Measurements from ENCODE around the gene NFIA.
"Not testable (repeated sequence)": the region's sequence is repeated elsewhere in the genome, so short reads cannot be mapped to it uniquely, and the experiment has no call there.

The NFIA gene

GRCh38 chr1:61453111-61453961 is 371.0 kb downstream of the NFIA start:
- Histone ChIP-seq H3K36me3 (ENCODE audit: insufficient read depth, low read length) (no peaks in the 10 kb centered on the region), H3K27me3 (ENCODE audit: insufficient read depth, low read length) (no peaks in the 10 kb centered on the region), H3K4me3 (ENCODE audit: low read length) (no peak overlapping the region), H3K4me1 (ENCODE audit: insufficient read depth, low read length) (peaks cover 25% of the 10 kb centered on the region), H2AFZ (ENCODE audit: low read depth, low read length) (no peak overlapping the region), H3K9me3 (ENCODE audit: low read length) (no peaks in the 10 kb centered on the region)

- Histone ChIP-seq H3K4me1 (ENCODE audit: insufficient read depth, low read length) (peaks cover 25% of the 10 kb centered on the region), H2AFZ (ENCODE audit: low read depth, low read length) (no peak overlapping the region), H3K36me3 (ENCODE audit: insufficient read depth, low read length) (no peaks in the 10 kb centered on the region), H3K27me3 (ENCODE audit: insufficient read depth, low read length) (no peaks in the 10 kb centered on the region), H3K9me3 (ENCODE audit: low read length) (no peaks in the 10 kb centered on the region), H3K4me3 (ENCODE audit: low read length) (no peak overlapping the region)
These were observed 373.0 kb downstream of the NFIA start for GRCh38 chr1:61455400-61455799.

GRCh38 chr1:61457526-61458040 is 375.2 kb downstream of the NFIA start:
- Histone ChIP-seq H3K36me3 (ENCODE audit: insufficient read depth, low read length) (no peaks in the 10 kb centered on the region), H3K27me3 (ENCODE audit: insufficient read depth, low read length) (no peaks in the 10 kb centered on the region), H3K4me3 (ENCODE audit: low read length) (no peak overlapping the region), H2AFZ (ENCODE audit: low read depth, low read length) (no peak overlapping the region), H3K4me1 (ENCODE audit: insufficient read depth, low read length) (peaks cover 13% of the 10 kb centered on the region), H3K9me3 (ENCODE audit: low read length) (no peaks in the 10 kb centered on the region)

- Histone ChIP-seq H3K4me1 (ENCODE audit: insufficient read depth, low read length) (no peaks in the 10 kb centered on the region), H3K4me3 (ENCODE audit: low read length) (no peak overlapping the region), H2AFZ (ENCODE audit: low read depth, low read length) (no peak overlapping the region), H3K36me3 (ENCODE audit: insufficient read depth, low read length) (no peaks in the 10 kb centered on the region), H3K9me3 (ENCODE audit: low read length) (no peaks in the 10 kb centered on the region), H3K27me3 (ENCODE audit: insufficient read depth, low read length) (no peaks in the 10 kb centered on the region)
These were observed 377.0 kb downstream of the NFIA start for GRCh38 chr1:61459345-61459744.

- H3K4me3 ChIP-seq (ENCODE audit: low read length) = no peak overlapping the region
These were observed 377.8 kb downstream of the NFIA start for GRCh38 chr1:61460191-61460590.

GRCh38 chr1:61461406-61462384 is 379.3 kb downstream of the NFIA start:
- no peaks in the 10 kb centered on the region for H3K27me3 ChIP-seq (ENCODE audit: insufficient read depth, low read length)
- no peak overlapping the region for H3K4me3 ChIP-seq (ENCODE audit: low read length)
- H3K9me3 ChIP-seq (ENCODE audit: low read length) = no peaks in the 10 kb centered on the region
- no peak overlapping the region for H2AFZ ChIP-seq (ENCODE audit: low read depth, low read length)
- H3K36me3 ChIP-seq (ENCODE audit: insufficient read depth, low read length) = no peaks in the 10 kb centered on the region
- no peaks in the 10 kb centered on the region for H3K4me1 ChIP-seq (ENCODE audit: insufficient read depth, low read length)

More at GRCh38 chr1:61460191-61460590, 377.8 kb downstream of the NFIA start:
- no peaks in the 10 kb centered on the region for H3K4me1 ChIP-seq (ENCODE audit: insufficient read depth, low read length)
- no peaks in the 10 kb centered on the region for H3K27me3 ChIP-seq (ENCODE audit: insufficient read depth, low read length)
- H3K9me3 ChIP-seq (ENCODE audit: low read length) = no peaks in the 10 kb centered on the region
- no peaks in the 10 kb centered on the region for H3K36me3 ChIP-seq (ENCODE audit: insufficient read depth, low read length)
- no peak overlapping the region for H2AFZ ChIP-seq (ENCODE audit: low read depth, low read length)

GRCh38 chr1:61462628-61463027 is 380.3 kb downstream of the NFIA start:
- H3K4me1 ChIP-seq (ENCODE audit: insufficient read depth, low read length) = no peaks in the 10 kb centered on the region
- H3K9me3 ChIP-seq (ENCODE audit: low read length) = no peaks in the 10 kb centered on the region
- H3K4me3 ChIP-seq (ENCODE audit: low read length) = no peak overlapping the region
- no peaks in the 10 kb centered on the region for H3K36me3 ChIP-seq (ENCODE audit: insufficient read depth, low read length)
- no peaks in the 10 kb centered on the region for H3K27me3 ChIP-seq (ENCODE audit: insufficient read depth, low read length)
- no peak overlapping the region for H2AFZ ChIP-seq (ENCODE audit: low read depth, low read length)

GRCh38 chr1:61463220-61463619 is 380.9 kb downstream of the NFIA start:
- Histone ChIP-seq H2AFZ (ENCODE audit: low read depth, low read length) (no peak overlapping the region), H3K4me1 (ENCODE audit: insufficient read depth, low read length) (no peaks in the 10 kb centered on the region), H3K4me3 (ENCODE audit: low read length) (no peak overlapping the region), H3K27me3 (ENCODE audit: insufficient read depth, low read length) (no peaks in the 10 kb centered on the region), H3K36me3 (ENCODE audit: insufficient read depth, low read length) (no peaks in the 10 kb centered on the region), H3K9me3 (ENCODE audit: low read length) (no peaks in the 10 kb centered on the region)

GRCh38 chr1:61467836-61468235 is 385.5 kb downstream of the NFIA start:
- H3K36me3 ChIP-seq (ENCODE audit: insufficient read depth, low read length); H3K4me3 ChIP-seq (ENCODE audit: low read length); H3K9me3 ChIP-seq (ENCODE audit: low read length); H3K27me3 ChIP-seq (ENCODE audit: insufficient read depth, low read length); H3K4me1 ChIP-seq (ENCODE audit: insufficient read depth, low read length); H2AFZ ChIP-seq (ENCODE audit: low read depth, low read length): not testable (repeated sequence)

GRCh38 chr1:61469365-61469764 is 387.0 kb downstream of the NFIA start:
- Histone ChIP-seq H3K36me3 (ENCODE audit: insufficient read depth, low read length) (no peaks in the 10 kb centered on the region), H2AFZ (ENCODE audit: low read depth, low read length) (no peak overlapping the region), H3K27me3 (ENCODE audit: insufficient read depth, low read length) (no peaks in the 10 kb centered on the region), H3K9me3 (ENCODE audit: low read length) (no peaks in the 10 kb centered on the region), H3K4me3 (ENCODE audit: low read length) (no peak overlapping the region), H3K4me1 (ENCODE audit: insufficient read depth, low read length) (no peaks in the 10 kb centered on the region)

- no peaks in the 10 kb centered on the region for H3K27me3 ChIP-seq (ENCODE audit: insufficient read depth, low read length)
- H3K4me1 ChIP-seq (ENCODE audit: insufficient read depth, low read length) = no peaks in the 10 kb centered on the region
These were observed 390.5 kb downstream of the NFIA start for GRCh38 chr1:61472876-61473275.

GRCh38 chr1:61474269-61474817 is 392.0 kb downstream of the NFIA start:
- Histone ChIP-seq H3K4me1 (ENCODE audit: insufficient read depth, low read length) (no peaks in the 10 kb centered on the region), H2AFZ (ENCODE audit: low read depth, low read length) (no peak overlapping the region), H3K4me3 (ENCODE audit: low read length) (no peak overlapping the region), H3K27me3 (ENCODE audit: insufficient read depth, low read length) (no peaks in the 10 kb centered on the region), H3K9me3 (ENCODE audit: low read length) (no peaks in the 10 kb centered on the region), H3K36me3 (ENCODE audit: insufficient read depth, low read length) (no peaks in the 10 kb centered on the region)

More at GRCh38 chr1:61472876-61473275, 390.5 kb downstream of the NFIA start:
- Histone ChIP-seq H3K4me3 (ENCODE audit: low read length) (no peak overlapping the region), H3K36me3 (ENCODE audit: insufficient read depth, low read length) (no peaks in the 10 kb centered on the region), H3K9me3 (ENCODE audit: low read length) (no peaks in the 10 kb centered on the region), H2AFZ (ENCODE audit: low read depth, low read length) (no peak overlapping the region)

GRCh38 chr1:61474963-61475362 is 392.6 kb downstream of the NFIA start:
- H3K4me1 ChIP-seq (ENCODE audit: insufficient read depth, low read length) = no peaks in the 10 kb centered on the region
- H3K4me3 ChIP-seq (ENCODE audit: low read length) = no peak overlapping the region
- no peaks in the 10 kb centered on the region for H3K36me3 ChIP-seq (ENCODE audit: insufficient read depth, low read length)
- no peaks in the 10 kb centered on the region for H3K27me3 ChIP-seq (ENCODE audit: insufficient read depth, low read length)
- no peaks in the 10 kb centered on the region for H3K9me3 ChIP-seq (ENCODE audit: low read length)
- H2AFZ ChIP-seq (ENCODE audit: low read depth, low read length) = no peak overlapping the region
